HG02588 (cell line): ENCODE results near the gene NXN.
"Not testable (repeated sequence)": the region's sequence is repeated elsewhere in the genome, so short reads cannot be mapped to it uniquely, and the experiment has no call there.

Experiments used
- ATAC-seq: cut with Tn5 transposase; IDR thresholded peaks from one replicate; pipeline ENCODE4 v1.9.1; 2021; ENCODE audit warnings: mild to moderate bottlenecking, moderate library complexity; ENCODE audit not compliant: unreplicated experiment

The NXN gene

DNA sequence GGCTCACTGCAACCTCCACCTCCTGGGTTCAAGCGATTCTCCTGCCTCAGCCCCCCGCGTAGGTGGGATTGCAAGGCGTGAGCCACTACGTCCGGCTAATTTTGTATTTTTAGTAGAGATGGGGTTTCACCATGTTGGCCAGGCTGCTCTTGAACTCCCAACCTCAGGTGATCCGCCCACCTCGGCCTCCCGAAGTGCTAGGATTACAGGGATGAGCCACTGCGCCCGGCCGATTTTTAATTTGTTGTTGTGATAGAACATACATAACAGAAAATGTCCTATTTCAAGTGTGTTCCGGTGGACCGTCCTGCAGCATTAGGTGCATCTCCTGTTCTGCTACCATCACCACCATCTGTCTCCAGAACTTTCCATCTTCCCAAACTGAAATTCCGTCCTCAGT lies 55.3 kb downstream of the NXN start:
- ATAC-seq, result not testable (repeated sequence)

DNA sequence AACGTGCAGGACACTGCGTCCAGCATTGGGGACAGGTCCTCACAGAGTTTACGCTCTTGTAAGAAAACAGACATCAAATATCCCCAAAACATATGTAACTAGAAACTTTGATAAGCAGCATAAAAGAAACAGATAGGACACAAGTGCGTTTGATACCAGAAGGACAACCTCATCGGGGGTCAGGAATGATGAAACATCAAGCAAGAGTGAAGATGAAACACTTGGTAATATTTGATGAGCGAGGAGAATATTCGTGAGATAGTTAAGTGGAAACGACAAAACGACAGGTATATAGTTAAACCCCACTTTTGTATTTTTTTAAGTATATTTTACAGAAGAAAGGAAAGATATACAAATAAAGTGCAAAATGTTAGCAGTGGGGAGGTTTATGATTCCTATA lies 55.9 kb downstream of the NXN start:
- no peak for ATAC-seq

DNA sequence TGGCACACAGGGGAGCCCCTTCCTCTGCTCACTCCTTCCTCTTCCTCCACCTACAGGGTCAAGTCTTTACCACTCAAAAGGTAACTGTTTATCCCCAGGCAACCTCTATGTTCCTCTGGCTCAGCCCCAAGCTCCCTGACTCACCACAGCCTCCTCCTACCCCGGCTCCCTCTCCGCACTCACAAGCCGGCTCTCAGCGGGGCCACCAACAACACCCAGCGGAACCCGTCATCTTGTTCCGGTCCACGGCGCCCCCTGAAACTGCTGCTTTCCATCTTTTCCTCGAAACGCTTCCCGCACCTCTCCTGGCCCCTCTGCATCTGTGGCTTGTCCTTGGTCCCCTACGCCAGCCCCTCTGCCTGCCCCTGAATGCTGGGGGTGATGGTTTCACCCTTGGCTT lies 58.4 kb downstream of the NXN start:
- ATAC-seq, result no peak

DNA sequence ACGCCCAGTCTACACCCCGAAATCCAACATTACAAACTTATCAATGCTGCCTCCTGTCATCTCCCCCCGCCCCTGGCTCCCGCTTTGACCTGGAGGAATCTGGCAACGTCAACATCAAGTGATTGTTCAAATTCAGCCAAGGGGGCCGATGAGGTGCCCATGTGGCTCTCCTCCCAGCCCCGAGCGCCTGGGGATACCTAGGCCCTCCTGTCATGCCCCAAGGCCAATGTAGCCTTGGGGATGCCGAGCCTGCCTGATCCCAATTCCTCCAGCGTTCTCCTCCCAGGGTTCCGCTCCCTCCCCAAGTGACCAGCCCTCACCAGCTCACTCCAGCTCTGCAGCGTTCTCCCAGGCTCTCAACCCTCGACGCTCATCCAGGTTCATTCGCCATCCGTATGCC lies 59.4 kb downstream of the NXN start:
- ATAC-seq, result no peak

DNA sequence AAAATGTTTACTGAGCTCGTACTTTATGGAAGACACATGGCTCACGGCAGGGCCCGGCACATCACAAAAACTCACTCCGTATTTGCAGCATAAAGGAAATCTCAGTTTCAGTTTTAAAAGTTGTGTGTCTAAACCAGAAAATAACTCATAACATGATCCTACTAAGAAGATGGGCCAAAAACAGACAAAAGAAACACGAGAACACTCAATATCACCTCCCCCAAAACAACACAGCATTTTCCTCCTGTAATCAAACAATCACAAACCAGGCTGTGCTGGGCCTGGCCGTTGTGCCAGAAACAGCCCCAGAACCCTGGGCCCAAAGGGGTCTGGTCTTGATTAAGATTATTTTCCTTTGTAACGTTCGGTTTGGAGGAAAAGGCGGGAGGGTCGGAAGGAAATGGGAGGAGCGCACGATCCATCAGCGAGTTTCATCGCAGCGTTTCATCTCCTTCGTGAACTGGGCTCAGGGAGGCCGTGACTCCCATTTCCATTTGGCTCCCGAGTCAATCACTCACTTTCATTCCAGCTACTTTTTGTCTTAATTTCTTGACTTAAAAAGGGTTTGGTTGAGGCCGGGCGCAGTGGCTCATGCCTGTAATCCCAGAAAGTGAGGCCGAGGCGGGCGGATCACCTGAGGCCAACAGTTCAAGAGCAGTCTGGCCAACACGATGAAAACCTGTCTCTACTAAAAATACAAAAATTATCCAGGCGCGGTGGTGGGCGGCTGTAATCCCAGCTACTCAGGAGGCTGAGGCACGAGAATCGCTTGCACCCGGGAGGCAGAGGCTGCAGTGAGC lies 61.4 kb downstream of the NXN start:
- ATAC-seq, result no peak

DNA sequence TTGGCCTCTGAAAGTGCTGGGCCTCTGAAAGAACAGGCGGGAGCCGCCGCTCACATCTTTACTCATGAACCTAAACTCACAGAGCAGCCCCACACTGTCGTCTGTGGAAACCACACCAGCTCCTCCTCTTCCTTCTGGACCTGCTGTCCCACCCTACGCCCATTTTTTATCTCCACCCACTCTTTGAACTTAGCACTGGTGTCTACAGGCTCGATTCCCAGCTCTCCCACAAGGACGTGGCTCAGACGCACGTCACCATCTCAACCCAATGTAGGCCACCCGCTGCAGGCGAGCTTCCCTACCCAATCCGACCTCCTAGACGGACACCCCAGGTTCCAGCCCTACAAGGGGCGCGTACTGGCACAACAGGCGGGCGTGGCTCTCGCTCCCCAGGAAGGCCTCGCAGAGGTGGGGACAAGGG lies 62.2 kb downstream of the NXN start:
- no peak for ATAC-seq

DNA sequence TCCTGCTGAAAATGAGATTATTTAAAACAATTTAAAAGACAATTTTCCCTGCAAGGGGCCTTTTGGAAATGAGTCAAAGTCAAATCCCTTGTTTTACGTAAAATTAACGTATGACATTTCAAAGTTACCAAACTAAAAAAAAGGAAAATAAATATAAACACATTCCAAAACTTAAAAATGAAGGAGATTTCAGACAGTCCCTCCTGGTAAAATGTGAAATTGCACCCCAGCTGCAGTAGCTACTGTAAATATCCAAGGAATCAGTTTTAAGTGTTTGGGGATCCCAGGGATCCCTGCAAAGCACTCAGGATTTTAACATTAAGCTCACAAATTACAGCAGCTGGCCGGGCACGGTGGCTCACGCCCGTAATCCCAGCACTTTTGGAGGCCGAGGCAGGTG lies 63.3 kb downstream of the NXN start:
- ATAC-seq, result no peak

DNA sequence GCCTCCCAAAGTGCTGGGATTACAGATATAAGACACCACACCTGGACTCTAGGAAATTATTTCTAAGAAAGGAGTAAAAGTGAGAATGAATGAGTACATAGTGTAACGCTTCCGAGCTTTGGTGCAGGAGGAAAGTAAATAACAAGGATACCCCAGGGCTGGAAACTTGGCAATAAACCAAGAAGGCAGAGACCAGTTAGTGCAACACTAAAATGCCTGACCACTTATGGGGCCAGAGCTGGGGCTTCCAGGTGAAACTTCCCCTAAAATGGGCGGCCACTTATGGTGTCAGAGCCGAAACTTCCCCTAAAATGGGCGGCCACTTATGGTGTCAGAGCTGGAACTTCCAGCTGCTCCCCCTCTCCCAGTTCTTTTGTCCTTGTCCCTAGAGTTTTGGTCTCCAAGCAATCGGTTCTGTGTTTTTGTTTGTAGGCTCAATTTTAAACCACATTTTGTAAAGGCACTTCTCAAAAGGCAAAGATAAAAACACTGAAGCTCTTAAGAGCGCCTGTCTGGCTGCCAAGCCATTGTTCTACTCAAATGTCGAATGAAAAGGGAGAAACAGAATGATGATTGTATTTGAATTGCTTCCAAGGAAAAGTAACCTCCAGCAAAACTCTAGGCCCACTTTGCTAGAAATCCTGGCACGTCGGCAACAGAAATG lies 63.9 kb downstream of the NXN start:
- ATAC-seq, result no peak

DNA sequence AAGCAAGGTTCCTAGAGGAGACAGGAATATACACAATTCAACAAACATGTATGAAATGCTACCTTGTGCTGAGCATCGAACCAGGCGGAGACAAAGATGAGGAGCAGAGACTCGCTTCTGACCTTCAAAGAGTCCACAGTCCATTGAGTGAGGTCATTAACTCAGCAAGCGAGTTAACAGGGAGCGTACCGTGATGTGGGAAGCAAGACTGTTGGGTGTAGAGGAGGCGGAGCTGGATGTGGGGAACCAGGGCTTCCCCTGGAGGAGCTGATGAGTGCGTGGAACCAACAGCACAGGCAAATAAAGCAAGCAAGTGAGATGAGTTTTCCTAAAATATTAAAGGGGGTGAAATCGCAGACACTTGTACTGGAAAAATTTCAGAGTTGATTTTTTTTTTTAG lies 65.0 kb downstream of the NXN start:
- no peak for ATAC-seq

DNA sequence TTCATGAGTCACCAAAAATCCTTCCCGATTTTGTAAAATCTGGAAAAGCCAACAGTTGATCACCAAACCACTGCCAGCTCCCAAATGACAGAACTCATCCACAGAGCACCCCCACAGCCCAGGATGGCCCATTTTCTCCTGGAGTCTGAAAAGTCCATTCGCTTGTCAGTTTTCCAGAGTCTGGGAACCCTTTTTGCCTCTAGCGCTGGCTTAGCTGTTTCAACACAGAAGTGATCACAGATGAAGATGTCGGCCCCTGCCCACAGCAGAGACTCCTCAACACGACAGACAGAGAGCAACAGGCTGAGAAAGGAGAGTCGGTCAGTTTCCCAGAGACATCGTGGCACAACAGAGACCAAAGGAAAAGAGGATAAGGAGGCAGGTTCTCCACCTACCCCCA lies 66.4 kb downstream of the NXN start:
- no peak for ATAC-seq

DNA sequence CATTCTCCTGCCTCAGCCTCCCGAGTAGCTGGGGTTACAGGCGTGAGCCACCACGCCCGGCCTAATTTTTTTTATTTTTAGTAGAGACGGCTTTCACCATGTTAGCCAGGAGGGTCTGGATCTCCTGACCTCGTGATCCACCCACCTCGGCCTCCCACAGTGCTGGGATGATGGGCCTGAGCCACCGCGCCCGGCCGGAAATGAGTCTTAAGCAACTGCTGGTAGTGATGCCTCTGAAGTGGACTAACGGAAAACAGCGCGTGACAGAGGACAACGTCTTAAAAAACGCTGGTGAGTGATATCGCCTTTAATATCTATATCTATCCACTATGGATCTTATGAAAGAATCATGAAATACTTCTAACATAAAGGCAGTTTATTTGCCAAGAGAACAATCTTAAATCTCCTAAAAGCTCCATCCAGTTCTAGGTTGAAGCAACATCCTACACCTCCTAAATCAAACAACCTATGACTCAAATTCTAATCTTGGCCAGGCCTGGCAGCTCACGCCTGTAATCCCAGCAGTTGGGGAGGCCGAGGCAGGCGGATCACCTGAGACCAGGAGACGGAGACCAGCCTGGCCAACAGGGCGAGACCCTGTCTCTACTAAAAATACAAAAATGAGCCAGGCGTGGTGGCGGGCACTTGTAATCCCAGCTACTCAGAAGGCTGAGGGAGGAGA lies 69.8 kb downstream of the NXN start:
- no peak for ATAC-seq

DNA sequence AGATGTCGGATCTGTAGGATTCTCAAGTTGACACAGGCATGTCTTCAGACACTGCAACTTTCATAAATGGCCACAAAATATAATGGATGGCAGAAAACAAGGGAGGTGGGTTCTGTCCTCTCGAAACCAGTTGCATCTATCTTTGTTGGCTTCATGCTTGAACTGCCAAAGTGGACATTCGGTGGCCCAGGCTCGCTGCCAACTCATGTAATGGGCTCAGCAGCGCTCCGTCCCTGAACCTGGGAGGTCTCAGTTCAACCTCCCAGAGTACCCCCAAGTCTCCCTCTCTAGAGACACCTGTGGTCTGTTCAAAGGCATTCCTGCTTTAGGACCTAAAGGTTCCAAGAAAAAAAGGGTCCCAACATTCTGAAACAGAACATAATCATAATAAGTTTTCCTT lies 71.9 kb downstream of the NXN start:
- ATAC-seq, result no peak

DNA sequence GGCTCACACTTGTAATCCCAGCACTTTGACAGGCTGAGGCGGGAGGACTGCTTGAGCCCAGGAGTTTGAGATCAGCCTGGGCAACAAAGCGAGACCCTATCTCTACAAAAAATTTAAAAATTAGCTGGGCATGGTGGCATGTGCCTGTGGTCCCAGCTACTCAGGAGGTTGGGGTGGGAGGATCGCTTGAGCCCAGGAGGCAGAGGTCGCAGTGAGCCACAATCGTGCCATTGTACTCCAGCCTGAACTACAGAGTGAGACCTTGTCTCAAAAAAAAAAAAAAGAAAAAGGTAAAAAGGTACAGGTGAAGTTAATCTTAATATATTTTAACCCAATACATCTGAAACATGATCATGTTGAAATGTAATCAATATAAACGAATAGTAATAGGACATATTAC lies 73.9 kb downstream of the NXN start:
- not testable (repeated sequence) for ATAC-seq

DNA sequence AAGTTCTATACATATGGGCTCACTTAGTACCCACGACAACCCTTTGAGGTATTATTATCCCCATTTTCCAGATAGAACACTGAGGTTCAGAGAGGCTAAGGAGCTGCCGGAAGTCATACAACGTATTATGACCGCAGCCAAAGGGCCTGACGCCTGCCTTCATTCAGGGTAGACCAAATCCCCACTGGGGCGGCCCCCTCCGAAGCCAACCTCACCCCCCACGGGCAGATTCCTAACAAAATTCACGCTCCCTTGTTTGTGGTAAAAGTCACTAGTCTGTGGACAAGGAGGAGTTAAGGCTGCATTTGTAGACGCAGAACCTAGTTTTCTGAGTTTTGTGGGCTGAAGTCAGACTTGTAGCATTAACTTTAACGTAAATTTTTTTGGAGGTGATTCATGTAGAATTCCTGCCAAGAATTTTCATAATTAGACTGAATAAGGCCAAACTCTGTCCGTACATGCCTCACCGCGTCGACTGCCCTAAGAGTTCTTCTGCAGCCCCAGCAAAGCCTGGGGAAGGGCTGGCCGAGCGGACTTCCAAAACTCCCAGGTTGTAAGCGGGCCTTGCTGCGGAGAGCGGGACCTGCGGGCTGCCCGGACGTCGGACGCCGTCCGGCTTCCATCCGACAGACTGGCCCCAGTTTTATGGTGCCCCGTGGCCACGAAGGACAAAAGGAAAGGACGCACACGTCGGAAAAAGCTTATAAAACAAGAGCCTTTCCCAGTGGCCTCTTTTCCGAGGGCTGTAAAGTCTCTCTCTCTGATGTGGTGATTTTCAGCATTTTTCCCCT lies 75.7 kb downstream of the NXN start:
- ATAC-seq, result no peak

DNA sequence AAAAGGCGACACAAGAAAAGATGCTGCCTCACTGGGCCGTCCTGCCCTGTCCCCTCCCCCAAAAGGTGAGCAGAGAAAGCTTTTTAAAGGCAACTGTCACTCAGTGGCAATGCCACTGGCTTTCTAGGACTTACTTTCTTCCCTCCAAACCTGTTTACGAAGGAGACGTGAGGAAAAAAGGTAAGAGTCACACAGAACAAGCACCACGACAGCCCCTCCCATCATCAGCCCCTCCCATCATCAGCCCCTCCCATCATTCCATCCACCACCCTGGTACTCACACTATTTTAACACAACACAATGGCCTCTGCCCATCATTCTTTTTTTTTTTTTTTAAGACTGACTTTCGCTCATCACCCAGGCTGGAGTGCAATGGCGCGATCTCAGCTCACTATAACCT lies 77.1 kb downstream of the NXN start:
- ATAC-seq, result no peak

DNA sequence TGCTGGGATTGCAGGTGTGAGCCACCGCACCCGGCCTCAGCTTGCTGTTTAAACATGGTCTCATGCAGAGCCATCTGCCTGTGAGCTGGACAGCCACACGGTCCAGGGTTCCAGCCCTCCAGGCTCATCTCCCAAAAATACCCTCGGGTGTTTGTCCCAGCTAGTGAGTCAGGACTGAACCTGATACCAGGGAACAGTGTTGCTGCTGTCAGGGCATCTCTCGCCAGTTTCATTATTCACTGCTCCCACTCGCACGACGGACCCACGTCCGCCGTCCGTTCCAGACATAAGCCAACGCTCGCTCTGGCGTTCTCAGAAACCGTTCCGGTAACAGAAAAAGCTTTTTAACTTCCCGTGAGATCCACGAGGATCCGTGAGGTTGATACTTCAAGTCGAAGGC lies 77.6 kb downstream of the NXN start:
- no peak for ATAC-seq

DNA sequence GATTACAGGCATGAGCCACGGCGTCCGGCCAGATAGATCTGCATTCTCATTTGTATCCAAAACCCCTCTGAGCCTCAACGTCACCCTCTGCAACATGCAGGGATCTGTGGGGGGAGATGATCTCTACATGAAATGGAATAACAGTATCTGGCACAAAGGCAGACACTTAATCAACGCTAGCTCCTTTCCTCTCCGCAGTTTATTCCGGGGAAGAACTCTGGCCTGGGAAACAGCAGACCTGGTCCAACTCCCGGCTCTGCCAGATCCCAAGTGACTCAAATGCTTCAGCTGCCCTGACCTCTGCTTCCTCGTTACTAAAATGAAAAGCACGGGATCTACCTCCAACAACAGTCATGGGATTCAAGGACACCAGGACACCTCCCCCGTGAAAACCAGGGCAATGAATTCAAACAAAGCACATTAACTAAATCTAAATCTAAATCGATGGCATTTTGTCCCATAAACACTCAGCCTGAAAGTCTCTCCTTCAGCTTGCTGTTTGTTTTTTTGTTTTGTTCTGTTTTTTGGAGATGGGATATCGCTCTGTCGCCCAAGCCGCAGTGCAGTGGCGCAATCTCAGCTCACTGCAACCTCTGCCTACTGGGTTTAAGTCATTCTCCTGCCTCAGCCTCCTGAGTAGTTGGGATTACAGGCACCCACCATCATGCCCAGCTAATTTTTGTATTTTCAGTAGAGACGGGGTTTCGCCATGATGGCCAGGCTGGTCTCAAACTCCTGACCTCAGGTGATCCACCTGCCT lies 78.2 kb downstream of the NXN start:
- no peak for ATAC-seq

DNA sequence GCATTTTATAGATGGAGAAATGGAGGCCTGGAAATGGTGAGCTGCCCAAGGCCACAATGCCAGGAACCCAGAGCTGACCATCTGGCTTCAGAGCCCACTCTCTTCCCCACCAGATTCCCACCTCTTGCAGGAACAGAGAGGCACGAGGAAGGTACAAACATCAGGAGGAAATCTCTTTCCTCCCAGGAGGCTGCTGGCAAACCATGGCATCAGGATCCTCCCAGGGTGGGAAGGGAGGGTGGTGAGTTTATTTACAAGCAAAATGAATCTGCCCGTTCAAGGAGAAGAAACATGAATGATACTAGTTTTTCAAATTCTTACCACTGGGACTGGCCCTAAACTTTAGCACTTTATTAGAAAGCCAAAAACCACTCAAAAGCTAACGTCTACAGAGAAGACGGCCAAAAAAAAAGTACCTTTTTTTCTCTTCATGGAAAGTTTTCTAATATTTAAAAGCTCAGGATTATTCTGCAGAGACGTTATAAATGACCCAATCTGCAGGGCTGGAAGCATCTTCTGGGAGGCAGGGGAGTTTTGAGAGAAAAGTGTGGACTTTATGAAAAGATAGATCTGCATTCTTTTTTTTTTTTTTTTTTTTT lies 79.1 kb downstream of the NXN start:
- no peak for ATAC-seq

DNA sequence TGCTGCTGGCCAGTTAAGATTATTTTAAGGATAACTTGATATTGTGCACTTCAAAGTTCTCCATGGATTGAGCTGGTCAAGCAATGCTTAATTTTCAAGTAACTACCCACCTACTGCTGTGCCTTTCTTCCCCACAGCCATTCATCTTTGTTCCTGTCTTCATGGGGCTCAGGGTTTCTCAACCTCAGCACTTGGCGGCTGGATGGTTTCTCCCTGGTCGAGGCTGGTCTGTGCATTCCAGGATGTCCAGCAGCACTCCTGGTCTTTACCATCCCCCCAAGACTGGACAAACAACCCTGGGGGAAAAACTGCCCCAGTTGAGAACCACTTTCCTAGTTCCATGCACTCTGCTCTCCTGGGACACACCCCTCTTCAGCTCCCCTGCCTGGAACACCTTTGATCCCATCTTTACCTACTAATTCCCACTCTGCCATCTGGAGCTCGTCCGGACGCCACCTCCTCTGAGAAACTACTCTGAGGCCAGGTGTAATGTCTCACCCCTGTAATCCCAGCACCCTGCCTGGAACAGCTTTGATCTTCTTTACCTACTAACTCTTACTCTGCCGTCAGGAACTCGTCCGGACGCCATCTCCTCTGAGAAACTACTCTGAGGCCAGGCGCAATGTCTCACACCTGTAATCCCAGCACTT lies 81.5 kb downstream of the NXN start:
- no peak for ATAC-seq
